GM13976 (cell line): ENCODE data around the gene DOLK.

Experiments used
- DNase-seq: peaks from one replicate; pipeline ENCODE4 v3.0.0; 2012; ENCODE audit warnings: low spot score
- CTCF ChIP-seq: IDR thresholded peaks from 2 replicates; pipeline ENCODE4 v1.5.1; 2012; ENCODE audit warnings: borderline replicate concordance, mild to moderate bottlenecking; ENCODE audit not compliant: insufficient read depth; ENCODE audit errors: extremely low read depth, missing control alignments, control extremely low read depth
- in situ Hi-C: fragments of 300-500 bp; cut with MboI; formaldehyde crosslinking; loops from one replicate; pipeline ENCODE4 v1.12.0; 2022; ENCODE audit warnings: low sequenced_read_pairs, mixed read lengths, inconsistent platforms; ENCODE audit not compliant: unreplicated experiment

Gene DOLK

GRCh38 chr9:128906741-128907140 lies 40.7 kb downstream of the DOLK start:
- no peak for DNase-seq
- in situ Hi-C loops = no loop called here
- TF ChIP-seq CTCF = no peak

GRCh38 chr9:128905964-128906363 lies 41.4 kb downstream of the DOLK start:
- TF ChIP-seq CTCF = no peak
- DNase-seq = no peak
- in situ Hi-C loops = no loop called here

- in situ Hi-C loops = no loop called here
- DNase-seq = no peak
- no peak for TF ChIP-seq CTCF
Observed at GRCh38 chr9:128903871-128904620, 43.4 kb downstream of the DOLK start.

GRCh38 chr9:128903079-128903461 lies 44.3 kb downstream of the DOLK start:
- in situ Hi-C loops = no loop called here
- no peak for DNase-seq

GRCh38 chr9:128902351-128903078 lies 44.9 kb downstream of the DOLK start:
- peak; percentile 88 for DNase-seq
- no peak for TF ChIP-seq CTCF
- in situ Hi-C loops = no loop called here

More at GRCh38 chr9:128903079-128903461, 44.3 kb downstream of the DOLK start:
- no peak for TF ChIP-seq CTCF

GRCh38 chr9:128901822-128902221 lies 45.6 kb downstream of the DOLK start:
- no peak for TF ChIP-seq CTCF
- no peak for DNase-seq
- in situ Hi-C loops = no loop called here
